ENCODE results near the gene CHP1. TPM values are rescaled to one million over a fixed set of nuclear protein-coding genes. Genes with fewer than 3 reads are reported as not detected.
"Not testable (repeated sequence)": the region's sequence is repeated elsewhere in the genome, so short reads cannot be mapped to it uniquely, and the experiment has no call there.

Gene CHP1
- total RNA-seq, 1 experiment from 2014 or later = 97.6 TPM

DNA sequence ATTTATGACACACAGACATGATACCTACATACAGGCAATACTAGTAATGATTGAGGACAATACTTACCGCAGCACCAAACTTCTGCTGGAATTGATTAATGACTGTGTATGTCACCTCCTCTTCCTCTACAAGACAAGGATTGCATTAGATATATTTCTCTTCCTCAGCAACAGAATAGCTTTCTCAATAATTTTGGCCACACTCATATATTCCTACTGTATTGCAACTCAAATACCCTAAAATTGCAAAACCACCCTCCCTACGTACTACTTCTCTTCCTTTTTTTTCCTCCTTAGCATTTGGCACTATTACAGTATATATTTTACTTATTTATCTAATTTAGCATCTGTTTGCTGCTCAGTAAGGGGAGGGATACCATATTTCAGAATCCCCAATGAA lies 15.4 kb upstream of the CHP1 start:
- Histone ChIP-seq H3K27ac (ENCODE audit: low read length) (no peak overlapping the region), H3K9ac (ENCODE audit: low read length) (no peak overlapping the region), H3K9me2 (replicated peaks; ENCODE audit: insufficient read depth, low read length) (no peaks in the 10 kb centered on the region), H4K20me1 (ENCODE audit: insufficient read depth, low read depth, low read length) (no peaks in the 10 kb centered on the region), H3K79me2 (ENCODE audit: low read length) (no peaks in the 10 kb centered on the region), H3K27me3 (ENCODE audit: low read length) (no peaks in the 10 kb centered on the region), H3K36me3 (ENCODE audit: insufficient read depth, low read length) (no peaks in the 10 kb centered on the region), H3K4me2 (ENCODE audit: low read depth, low read length, poor library complexity, severe bottlenecking) (no peak overlapping the region), H3K4me3 (ENCODE audit: low read length) (no peak overlapping the region), H3K4me1 (ENCODE audit: low read length) (no peaks in the 10 kb centered on the region), H3K9me3 (ENCODE audit: low read length) (no peaks in the 10 kb centered on the region), H2AFZ (ENCODE audit: low read length) (no peak overlapping the region)
- no peak for DNase-seq

DNA sequence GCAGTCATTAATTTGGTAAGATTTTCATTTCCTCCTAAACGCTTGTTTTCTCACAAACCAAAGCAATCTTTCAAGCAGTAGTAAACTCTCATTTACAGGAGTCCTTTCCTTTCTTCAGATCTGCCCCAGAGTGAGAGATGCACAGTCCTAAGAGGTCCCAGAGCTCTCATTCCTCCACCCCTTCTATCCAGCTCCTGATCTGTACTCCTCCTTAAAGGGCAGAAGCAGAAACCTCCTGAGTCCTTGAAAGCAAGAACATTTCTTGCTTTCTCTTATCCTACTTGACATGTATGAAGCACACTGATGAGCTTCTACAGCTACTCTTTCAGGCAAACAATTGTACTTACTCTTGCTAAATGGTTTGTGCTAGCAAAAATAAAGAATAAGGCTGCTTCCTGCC lies 12.2 kb upstream of the CHP1 start:
- no peak overlapping the region for H2AFZ ChIP-seq (ENCODE audit: low read length)
- H3K9me3 ChIP-seq (ENCODE audit: low read length) = no peaks in the 10 kb centered on the region

DNA sequence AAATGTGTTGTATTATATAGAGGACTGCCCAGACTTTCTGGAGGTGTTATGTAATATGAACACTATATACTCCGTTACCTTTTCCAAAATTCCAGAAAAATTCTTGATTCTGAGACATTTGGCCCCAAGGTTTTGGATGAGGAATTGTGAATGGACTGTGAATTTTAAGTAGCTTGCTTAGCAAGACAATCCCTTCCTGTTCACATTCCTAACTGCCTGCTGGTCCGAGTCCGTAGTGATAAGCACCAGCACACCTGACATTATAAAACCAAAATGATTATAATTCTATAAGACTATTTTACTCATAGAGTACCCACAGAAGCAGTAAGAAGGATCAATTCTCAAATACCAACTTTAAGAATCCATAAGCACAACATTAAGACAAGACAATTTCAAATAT lies 11.7 kb upstream of the CHP1 start:
- Histone ChIP-seq H3K9me2 (replicated peaks; ENCODE audit: insufficient read depth, low read length) (no peaks in the 10 kb centered on the region), H3K27ac (ENCODE audit: low read length) (no peak overlapping the region)

More for the DNA sequence above, 12.2 kb upstream of the CHP1 start:
- Histone ChIP-seq H3K4me1 (ENCODE audit: low read length) (no peaks in the 10 kb centered on the region), H4K20me1 (ENCODE audit: insufficient read depth, low read depth, low read length) (no peaks in the 10 kb centered on the region), H3K9ac (ENCODE audit: low read length) (no peak overlapping the region), H3K4me2 (ENCODE audit: low read depth, low read length, poor library complexity, severe bottlenecking) (no peak overlapping the region), H3K36me3 (ENCODE audit: insufficient read depth, low read length) (no peaks in the 10 kb centered on the region), H3K9me2 (replicated peaks; ENCODE audit: insufficient read depth, low read length) (no peaks in the 10 kb centered on the region), H3K79me2 (ENCODE audit: low read length) (no peaks in the 10 kb centered on the region), H3K4me3 (ENCODE audit: low read length) (no peak overlapping the region), H3K27me3 (ENCODE audit: low read length) (no peaks in the 10 kb centered on the region), H3K27ac (ENCODE audit: low read length) (no peak overlapping the region)
- no peak for DNase-seq

DNA sequence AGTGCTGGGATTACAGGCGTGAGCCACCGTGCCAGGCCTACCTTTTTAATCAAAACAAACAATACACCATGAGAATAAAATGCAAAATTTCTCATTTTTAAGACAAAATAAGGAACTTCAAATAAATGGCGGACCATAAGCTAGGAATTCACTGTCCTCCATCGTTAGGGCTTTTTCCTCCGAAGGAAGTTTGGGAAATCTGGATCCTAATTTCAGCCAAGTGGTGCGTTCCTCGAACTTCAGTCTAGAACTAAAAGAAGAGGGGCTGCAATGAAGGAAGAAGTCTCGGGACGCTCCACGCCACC lies 771 bp upstream of the CHP1 start:
- DNase-seq = no peak
- Histone ChIP-seq H3K9me2 (replicated peaks; ENCODE audit: insufficient read depth, low read length) (no peaks in the 10 kb centered on the region), H3K4me2 (ENCODE audit: low read depth, low read length, poor library complexity, severe bottlenecking) (peak overlapping the region; percentile 79), H3K27ac (ENCODE audit: low read length) (no peak overlapping the region), H2AFZ (ENCODE audit: low read length) (peak overlapping the region; percentile 95; the same call in 1 of the 2 replicates), H3K27me3 (ENCODE audit: low read length) (no peaks in the 10 kb centered on the region), H3K79me2 (ENCODE audit: low read length) (peaks cover 42% of the 10 kb centered on the region), H3K9me3 (ENCODE audit: low read length) (no peaks in the 10 kb centered on the region), H3K36me3 (ENCODE audit: insufficient read depth, low read length) (no peaks in the 10 kb centered on the region), H3K4me1 (ENCODE audit: low read length) (peaks cover 36% of the 10 kb centered on the region), H3K4me3 (ENCODE audit: low read length) (no peak overlapping the region), H4K20me1 (ENCODE audit: insufficient read depth, low read depth, low read length) (no peaks in the 10 kb centered on the region), H3K9ac (ENCODE audit: low read length) (peak overlapping the region; percentile 89; the same call in 1 of the 2 replicates)

More for the DNA sequence above, 11.7 kb upstream of the CHP1 start:
- no peaks in the 10 kb centered on the region for H3K36me3 ChIP-seq (ENCODE audit: insufficient read depth, low read length)
- no peak overlapping the region for H3K4me2 ChIP-seq (ENCODE audit: low read depth, low read length, poor library complexity, severe bottlenecking)
- no peaks in the 10 kb centered on the region for H4K20me1 ChIP-seq (ENCODE audit: insufficient read depth, low read depth, low read length)
- no peak for DNase-seq
- no peak overlapping the region for H2AFZ ChIP-seq (ENCODE audit: low read length)
- no peaks in the 10 kb centered on the region for H3K79me2 ChIP-seq (ENCODE audit: low read length)
- H3K4me1 ChIP-seq (ENCODE audit: low read length) = no peaks in the 10 kb centered on the region
- H3K4me3 ChIP-seq (ENCODE audit: low read length) = no peak overlapping the region
- H3K9ac ChIP-seq (ENCODE audit: low read length) = no peak overlapping the region
- no peaks in the 10 kb centered on the region for H3K27me3 ChIP-seq (ENCODE audit: low read length)
- H3K9me3 ChIP-seq (ENCODE audit: low read length) = no peaks in the 10 kb centered on the region

DNA sequence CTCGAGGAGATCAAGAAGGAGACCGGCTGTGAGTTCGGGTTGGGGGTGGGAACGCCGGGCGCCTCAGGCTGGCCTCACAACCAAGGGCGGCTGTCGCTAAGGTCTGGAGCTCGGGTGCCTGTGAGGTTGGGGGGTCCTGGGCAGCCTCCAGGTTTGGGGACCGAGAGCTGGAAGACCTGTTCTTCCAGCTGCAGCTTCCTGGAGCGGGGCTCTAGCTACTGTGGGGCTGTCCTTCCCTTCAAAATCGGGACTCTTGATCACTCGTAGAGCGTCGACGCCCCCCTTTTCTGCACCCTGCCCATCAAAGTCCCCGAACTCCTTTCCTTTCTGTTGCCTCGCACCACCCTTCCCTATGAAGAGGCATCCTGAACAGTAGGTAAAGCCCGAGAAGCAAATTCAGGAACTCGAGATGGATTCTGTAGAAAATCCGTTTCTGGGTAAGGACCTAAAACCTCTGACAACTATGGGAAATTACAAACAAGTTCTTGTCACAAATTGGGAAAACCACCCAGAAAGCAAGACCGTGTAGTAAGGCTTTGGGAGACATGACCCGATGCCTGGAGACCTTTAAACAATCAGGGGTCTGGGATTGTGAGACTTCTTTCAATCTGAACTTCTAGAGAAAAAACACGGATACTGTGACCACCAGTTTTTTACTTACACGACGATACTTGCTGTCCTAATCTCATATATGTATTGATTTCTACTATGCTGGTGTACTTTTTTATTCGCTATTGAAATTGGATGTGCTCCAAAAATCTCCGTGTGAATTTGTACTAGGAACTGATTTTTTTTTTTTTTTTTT lies 556 bp downstream of the CHP1 start:
- H3K36me3 ChIP-seq (ENCODE audit: insufficient read depth, low read length) = no peaks in the 10 kb centered on the region
- no peaks in the 10 kb centered on the region for H3K9me3 ChIP-seq (ENCODE audit: low read length)
- H3K4me2 ChIP-seq (ENCODE audit: low read depth, low read length, poor library complexity, severe bottlenecking) = peak overlapping the region; percentile 79
- H3K4me1 ChIP-seq (ENCODE audit: low read length) = peaks cover 36% of the 10 kb centered on the region
- H2AFZ ChIP-seq (ENCODE audit: low read length) = peak overlapping the region; percentile 77
- peak; percentile 57 for DNase-seq
- H3K27ac ChIP-seq (ENCODE audit: low read length) = peak overlapping the region; percentile 20
- H3K4me3 ChIP-seq (ENCODE audit: low read length) = peak overlapping the region; percentile 87
- peak overlapping the region; percentile 89 for H3K9ac ChIP-seq (ENCODE audit: low read length)
- peaks cover 54% of the 10 kb centered on the region for H3K79me2 ChIP-seq (ENCODE audit: low read length)
- H3K27me3 ChIP-seq (ENCODE audit: low read length) = no peaks in the 10 kb centered on the region
- no peaks in the 10 kb centered on the region for H3K9me2 ChIP-seq (replicated peaks; ENCODE audit: insufficient read depth, low read length)
- no peaks in the 10 kb centered on the region for H4K20me1 ChIP-seq (ENCODE audit: insufficient read depth, low read depth, low read length)

DNA sequence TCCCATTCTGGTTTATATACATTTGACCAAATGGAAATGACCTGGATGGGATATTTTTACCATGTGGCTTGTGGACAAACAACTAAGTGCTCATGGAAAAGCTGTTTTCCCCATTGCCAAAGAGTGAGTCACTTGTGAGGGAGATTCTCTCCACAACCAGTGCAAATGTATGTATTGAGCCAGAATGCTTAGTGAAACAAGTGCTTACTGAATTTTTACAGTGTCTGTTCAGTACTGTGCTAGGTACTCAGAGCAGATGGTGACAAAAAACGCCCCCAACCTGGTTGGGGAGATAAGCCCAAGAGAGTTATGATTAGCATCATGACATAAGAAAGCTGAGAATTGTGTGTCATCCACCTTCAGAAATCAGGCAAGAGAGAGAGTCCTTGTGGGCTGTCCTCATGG lies 2.3 kb downstream of the CHP1 start:
- no peak overlapping the region for H3K4me3 ChIP-seq (ENCODE audit: low read length)
- no peak overlapping the region for H2AFZ ChIP-seq (ENCODE audit: low read length)
- H3K27ac ChIP-seq (ENCODE audit: low read length) = no peak overlapping the region
- H3K4me2 ChIP-seq (ENCODE audit: low read depth, low read length, poor library complexity, severe bottlenecking) = peak overlapping the region; percentile 79
- peaks cover 67% of the 10 kb centered on the region for H3K79me2 ChIP-seq (ENCODE audit: low read length)
- H3K9me2 ChIP-seq (replicated peaks; ENCODE audit: insufficient read depth, low read length) = no peaks in the 10 kb centered on the region
- no peak for DNase-seq
- H3K9ac ChIP-seq (ENCODE audit: low read length) = no peak overlapping the region
- no peaks in the 10 kb centered on the region for H4K20me1 ChIP-seq (ENCODE audit: insufficient read depth, low read depth, low read length)
- peaks cover 36% of the 10 kb centered on the region for H3K4me1 ChIP-seq (ENCODE audit: low read length)
- H3K36me3 ChIP-seq (ENCODE audit: insufficient read depth, low read length) = no peaks in the 10 kb centered on the region
- H3K27me3 ChIP-seq (ENCODE audit: low read length) = no peaks in the 10 kb centered on the region
- no peaks in the 10 kb centered on the region for H3K9me3 ChIP-seq (ENCODE audit: low read length)

DNA sequence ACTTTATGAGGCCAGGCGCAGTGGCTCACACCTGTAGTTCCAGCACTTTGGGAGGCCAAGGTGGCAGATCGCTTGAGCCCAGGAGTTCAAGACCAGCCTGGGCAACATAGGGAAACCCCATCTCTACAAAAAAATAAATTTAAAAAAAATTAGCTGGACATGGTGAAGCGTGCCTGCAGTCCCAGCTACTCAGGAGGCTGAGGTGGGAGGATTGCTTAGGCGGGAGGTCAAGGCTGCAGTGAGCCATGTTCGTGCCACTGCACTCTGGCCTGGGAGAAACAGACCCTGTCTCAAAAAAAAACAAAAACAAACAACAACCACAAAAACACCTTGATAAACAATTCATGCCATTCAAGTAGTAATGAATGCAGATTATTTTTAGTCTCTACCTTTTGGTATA lies 4.2 kb downstream of the CHP1 start:
- H3K4me2 ChIP-seq (ENCODE audit: low read depth, low read length, poor library complexity, severe bottlenecking); H3K9me3 ChIP-seq (ENCODE audit: low read length); H3K36me3 ChIP-seq (ENCODE audit: insufficient read depth, low read length); H3K4me3 ChIP-seq (ENCODE audit: low read length); H4K20me1 ChIP-seq (ENCODE audit: insufficient read depth, low read depth, low read length); H3K9me2 ChIP-seq (replicated peaks; ENCODE audit: insufficient read depth, low read length); H3K9ac ChIP-seq (ENCODE audit: low read length); H3K27ac ChIP-seq (ENCODE audit: low read length); DNase-seq; H2AFZ ChIP-seq (ENCODE audit: low read length); H3K27me3 ChIP-seq (ENCODE audit: low read length): not testable (repeated sequence)
- H3K79me2 ChIP-seq (ENCODE audit: low read length) = peaks cover 76% of the 10 kb centered on the region
- H3K4me1 ChIP-seq (ENCODE audit: low read length) = peaks cover 35% of the 10 kb centered on the region

DNA sequence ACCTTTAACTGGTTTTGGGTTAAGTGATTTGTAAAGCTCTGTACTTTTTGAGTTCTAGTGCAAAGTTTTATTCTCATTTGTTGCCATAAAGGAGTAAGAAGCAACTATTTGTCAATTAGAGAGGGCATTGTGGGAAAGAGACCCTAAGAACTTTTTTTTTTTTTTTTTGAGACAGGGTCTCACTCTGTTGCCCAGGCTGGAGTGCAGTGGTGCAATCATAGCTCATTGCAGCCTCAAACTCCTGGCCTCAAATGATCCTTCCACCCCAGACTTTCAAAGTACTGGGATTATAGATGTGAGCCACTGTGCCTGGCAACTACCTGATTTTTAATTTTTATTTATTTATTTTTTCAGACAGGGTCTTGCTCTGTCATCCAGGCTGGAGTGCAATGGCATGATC lies 4.9 kb downstream of the CHP1 start:
- Histone ChIP-seq H3K27ac (ENCODE audit: low read length) (no peak overlapping the region), H3K36me3 (ENCODE audit: insufficient read depth, low read length) (no peaks in the 10 kb centered on the region), H3K79me2 (ENCODE audit: low read length) (peaks cover 79% of the 10 kb centered on the region), H3K27me3 (ENCODE audit: low read length) (no peaks in the 10 kb centered on the region), H3K9me2 (replicated peaks; ENCODE audit: insufficient read depth, low read length) (no peaks in the 10 kb centered on the region), H3K4me3 (ENCODE audit: low read length) (no peak overlapping the region), H3K4me1 (ENCODE audit: low read length) (peaks cover 29% of the 10 kb centered on the region), H3K9me3 (ENCODE audit: low read length) (no peaks in the 10 kb centered on the region), H3K9ac (ENCODE audit: low read length) (no peak overlapping the region), H2AFZ (ENCODE audit: low read length) (no peak overlapping the region), H3K4me2 (ENCODE audit: low read depth, low read length, poor library complexity, severe bottlenecking) (no peak overlapping the region), H4K20me1 (ENCODE audit: insufficient read depth, low read depth, low read length) (no peaks in the 10 kb centered on the region)
- no peak for DNase-seq
